H1 (cell line): ENCODE measurements around the gene MPPED1. TPM values are rescaled to one million over a fixed set of nuclear protein-coding genes. Genes with fewer than 3 reads are reported as not detected.

Experiments used
- CTCF ChIA-PET: fragments of 300-600 bp; sonication (Branson Sonifier 250); formaldehyde crosslinking; loops from one replicate; lab custom pipeline; 2021; ENCODE audit not compliant: partially characterized antibody; lab: Charles Lee
- POLR2A ChIA-PET: fragments of 300-600 bp; sonication (Branson Sonifier 250); formaldehyde crosslinking; loops from one replicate; lab custom pipeline; 2021; ENCODE audit warnings: inconsistent platforms; ENCODE audit not compliant: partially characterized antibody; lab: Charles Lee
- DNase-seq, 2 experiments: peaks; one replicate each; pipeline versions ENCODE4 v3.0.0 to v3.0.0-alpha.2; 2010 to 2022; ENCODE audit warnings: low spot score in 2 of 2, low read depth in 1 of 2, mixed read lengths in 1 of 2
- FAIRE-seq: peaks from 2 replicates; lab custom pipeline; 2011; peaks lifted over from hg19 to GRCh38; lab: Jason Lieb, UNC
- H2AFZ ChIP-seq: 2 replicates; pipeline ENCODE4 v1.8.1; 2012; ENCODE audit warnings: low read length, inconsistent platforms
- H2AK5ac ChIP-seq: 2 replicates; pipeline ENCODE4 v1.6.1; 2013; ENCODE audit warnings: low read depth, low read length
- H2BK120ac ChIP-seq: replicated peaks from 2 replicates; pipeline ENCODE3; 2013; ENCODE audit warnings: low read depth, low read length, inconsistent platforms
- H2BK12ac ChIP-seq: 2 replicates; pipeline ENCODE4 v1.6.1; 2013; ENCODE audit warnings: low read depth, low read length
- H2BK15ac ChIP-seq: 2 replicates; pipeline ENCODE4 v1.6.1; 2013; ENCODE audit warnings: low read length
- H2BK20ac ChIP-seq: 2 replicates; pipeline ENCODE4 v1.6.1; 2013; ENCODE audit warnings: low read length
- H2BK5ac ChIP-seq: 2 replicates; pipeline ENCODE4 v1.6.1; 2013; ENCODE audit warnings: low read depth, low read length
- H3K14ac ChIP-seq: 2 replicates; pipeline ENCODE4 v1.6.1; 2013; ENCODE audit warnings: inconsistent platforms; ENCODE audit not compliant: insufficient read length
- H3K18ac ChIP-seq: 2 replicates; pipeline ENCODE4 v1.6.1; 2013; ENCODE audit warnings: low read length; ENCODE audit errors: extremely low read depth
- H3K23ac ChIP-seq: 2 replicates; pipeline ENCODE4 v1.6.1; 2013; ENCODE audit warnings: inconsistent platforms; ENCODE audit not compliant: insufficient read length
- H3K23me2 ChIP-seq: 2 replicates; pipeline ENCODE4 v1.6.1; 2013; ENCODE audit warnings: low read depth, low read length
- H3K27ac ChIP-seq: 2 replicates; pipeline ENCODE4 v1.6.1; 2011; ENCODE audit warnings: low read depth, low read length, inconsistent platforms
- H3K27me3 ChIP-seq, 4 experiments: replicated peaks in 1 of 4; 1 replicate in 1 of 4; 2 replicates in 3 of 4; pipeline versions ENCODE4 v1.6.1 to v1.8.1; 2011 to 2013; ENCODE audit warnings: low read length in 3 of 4, mild to moderate bottlenecking in 3 of 4, inconsistent platforms in 2 of 4, mixed read lengths in 2 of 4, moderate library complexity in 1 of 4; ENCODE audit not compliant: control insufficient read depth in 3 of 4, insufficient read depth in 3 of 4; ENCODE audit errors: extremely low read depth in 1 of 4
- H3K36me3 ChIP-seq, 4 experiments: 2 replicates each; pipeline versions ENCODE4 v1.6.1 to v1.8.1; 2011 to 2013; ENCODE audit warnings: mild to moderate bottlenecking in 4 of 4, low read length in 3 of 4, moderate library complexity in 2 of 4, control low read depth in 1 of 4, inconsistent platforms in 1 of 4; ENCODE audit not compliant: insufficient read depth in 4 of 4, control insufficient read depth in 2 of 4
- H3K4ac ChIP-seq: replicated peaks from 2 replicates; pipeline ENCODE3; 2013; ENCODE audit warnings: low read length, low read depth, mixed read lengths, inconsistent platforms; ENCODE audit not compliant: insufficient read length
- H3K4me1 ChIP-seq, 4 experiments: replicated peaks in 1 of 4; 1 replicate in 1 of 4; 2 replicates in 3 of 4; pipeline versions ENCODE4 v1.6.1 to v1.8.1; 2011 to 2013; ENCODE audit warnings: low read length in 3 of 4, inconsistent platforms in 2 of 4, mixed read lengths in 1 of 4; ENCODE audit not compliant: insufficient read depth in 4 of 4, control insufficient read depth in 3 of 4
- H3K4me2 ChIP-seq, 2 experiments: 2 replicates each; pipeline versions ENCODE4 v1.6.1 to v1.8.1; 2011 to 2013; ENCODE audit warnings: low read depth in 2 of 2, low read length in 2 of 2, control low read depth in 1 of 2, inconsistent platforms in 1 of 2, mild to moderate bottlenecking in 1 of 2; ENCODE audit not compliant: insufficient read depth in 1 of 2
- H3K4me3 ChIP-seq, 4 experiments: fragments of 200-600, 300-600 bp in 1 of 4; sonication (generic), shearing (Covaris generic), sonication (Bioruptor Twin) in 1 of 4; 2 replicates each; pipeline versions ENCODE4 v1.5.1 to v1.8.1; 2011 to 2016; ENCODE audit warnings: low read length in 4 of 4, low read depth in 3 of 4, control low read depth in 2 of 4, inconsistent platforms in 2 of 4, mild to moderate bottlenecking in 2 of 4, mixed read lengths in 1 of 4, moderate library complexity in 1 of 4; ENCODE audit not compliant: insufficient read depth in 2 of 4; ENCODE audit errors: extremely low read depth in 1 of 4
- H3K56ac ChIP-seq: replicated peaks from 2 replicates; pipeline ENCODE3; 2013; ENCODE audit warnings: low read depth, mild to moderate bottlenecking, mixed read lengths, low read length, inconsistent platforms; ENCODE audit not compliant: insufficient read length
- H3K79me1 ChIP-seq: 2 replicates; pipeline ENCODE4 v1.6.1; 2013; ENCODE audit warnings: low read depth, low read length, control low read depth
- H3K79me2 ChIP-seq, 2 experiments: 2 replicates each; pipeline versions ENCODE4 v1.6.1 to v1.8.1; 2012 to 2013; ENCODE audit warnings: low read length in 2 of 2, mild to moderate bottlenecking in 2 of 2, inconsistent platforms in 1 of 2; ENCODE audit not compliant: insufficient read depth in 2 of 2, control insufficient read depth in 1 of 2
- H3K9ac ChIP-seq, 4 experiments: replicated peaks in 1 of 4; 1 replicate in 1 of 4; 2 replicates in 3 of 4; pipeline versions ENCODE4 v1.6.1 to v1.8.1; 2011 to 2013; ENCODE audit warnings: low read depth in 3 of 4, low read length in 3 of 4, control low read depth in 2 of 4, mild to moderate bottlenecking in 2 of 4, moderate library complexity in 2 of 4, inconsistent platforms in 1 of 4; ENCODE audit errors: extremely low read depth in 1 of 4
- H3K9me3 ChIP-seq, 2 experiments: 2 replicates each; pipeline versions ENCODE4 v1.6.1 to v1.8.1; 2012 to 2013; ENCODE audit warnings: mild to moderate bottlenecking in 2 of 2, moderate library complexity in 2 of 2, control low read depth in 1 of 2, inconsistent platforms in 1 of 2, low read depth in 1 of 2, low read length in 1 of 2, mixed read lengths in 1 of 2; ENCODE audit not compliant: insufficient read depth in 2 of 2
- H4K20me1 ChIP-seq, 2 experiments: replicated peaks in 1 of 2; 2 replicates each; pipeline versions ENCODE3 to v1.8.1; 2011 to 2013; ENCODE audit warnings: inconsistent platforms in 2 of 2, low read length in 2 of 2, mild to moderate bottlenecking in 1 of 2; ENCODE audit not compliant: insufficient read depth in 2 of 2, control insufficient read depth in 1 of 2
- H4K5ac ChIP-seq: 2 replicates; pipeline ENCODE4 v1.6.1; 2013; ENCODE audit warnings: low read length, low read depth, mixed read lengths, inconsistent platforms; ENCODE audit not compliant: insufficient read length
- H4K8ac ChIP-seq: 2 replicates; pipeline ENCODE4 v1.8.0; 2013; ENCODE audit warnings: mild to moderate bottlenecking, moderate library complexity, low read length, inconsistent platforms; ENCODE audit not compliant: insufficient read depth; ENCODE audit errors: extremely low read depth
- H4K91ac ChIP-seq: replicated peaks from 2 replicates; pipeline ENCODE3; 2013; ENCODE audit warnings: low read length, mixed read lengths, inconsistent platforms; ENCODE audit not compliant: insufficient read length
- CBX5 ChIP-seq: fragments of 300-800, 300-1000 bp; sonication (generic); IDR thresholded peaks from 2 replicates; pipeline ENCODE4 v1.7.1; 2016; ENCODE audit warnings: antibody characterized with exemption, low read length, low read depth
- CHD1 ChIP-seq: IDR thresholded peaks from 2 replicates; pipeline ENCODE4 v1.6.1; 2012; ENCODE audit warnings: low read depth, low read length, improper control_type of control experiment
- CTCF ChIP-seq, 3 experiments: IDR thresholded peaks; 1 replicate in 2 of 3; 2 replicates in 1 of 3; pipeline versions ENCODE4 v1.5.1 to v1.6.1; 2011; ENCODE audit warnings: low read length in 3 of 3, mild to moderate bottlenecking in 3 of 3, inconsistent platforms in 2 of 3, low read depth in 1 of 3, moderate library complexity in 1 of 3; ENCODE audit not compliant: insufficient read depth in 1 of 3; ENCODE audit errors: control extremely low read depth in 1 of 3
- GABPA ChIP-seq: IDR thresholded peaks from 2 replicates; pipeline ENCODE4 v1.6.1; 2011; ENCODE audit warnings: mild to moderate bottlenecking, low read length, moderate library complexity, borderline replicate concordance; ENCODE audit not compliant: insufficient read depth
- HDAC2 ChIP-seq, 2 experiments: fragments of 300-600 bp in 1 of 2; sonication (generic) in 1 of 2; IDR thresholded peaks; 2 replicates each; pipeline ENCODE4 v1.6.1; 2011 to 2012; ENCODE audit warnings: low read depth in 2 of 2, low read length in 2 of 2, mild to moderate bottlenecking in 2 of 2, moderate library complexity in 2 of 2, borderline replicate concordance in 1 of 2, inconsistent platforms in 1 of 2
- RBBP5 ChIP-seq: IDR thresholded peaks from 2 replicates; pipeline ENCODE4 v1.7.1; 2012; ENCODE audit warnings: low read depth, mild to moderate bottlenecking, inconsistent platforms, low read length, moderate library complexity, borderline replicate concordance
- RXRA ChIP-seq: IDR thresholded peaks from 2 replicates; pipeline ENCODE4 v1.6.1; 2011; ENCODE audit warnings: low read depth, mild to moderate bottlenecking, low read length, moderate library complexity; ENCODE audit not compliant: insufficient read depth
- SP2 ChIP-seq: IDR thresholded peaks from 2 replicates; pipeline ENCODE4 v1.6.1; 2012; ENCODE audit warnings: mild to moderate bottlenecking, low read length, inconsistent platforms
- TAF1 ChIP-seq: IDR thresholded peaks from 2 replicates; pipeline ENCODE4 v1.6.1; 2011; ENCODE audit warnings: mild to moderate bottlenecking, low read depth, low read length
- USF2 ChIP-seq: IDR thresholded peaks from 2 replicates; pipeline ENCODE4 v1.6.1; 2011; ENCODE audit warnings: low read length, improper control_type of control experiment
- WGBS, 2 experiments: shearing (Covaris generic) in 1 of 2; methylation state at CpG; one replicate each; pipeline versions ENCODE4 v1.1.6 to v1.1.7; 2013 to 2015; ENCODE audit warnings: low lambda C conversion rate in 2 of 2, mixed read lengths in 2 of 2, inconsistent platforms in 1 of 2, low coverage in 1 of 2, missing lambda C conversion rate in 1 of 2; ENCODE audit not compliant: insufficient replicate concordance in 2 of 2, insufficient coverage in 1 of 2, insufficient read length in 1 of 2; ENCODE audit errors: extremely low coverage in 1 of 2, missing lambda C conversion rate in 1 of 2; 5-methylcytosine and 5-hydroxymethylcytosine counted together
- polyA plus RNA-seq, 7 experiments: library from polyadenylated mRNA; depleted of rRNA in 3 of 7; stranded (reverse) in 5 of 7; unstranded in 2 of 7; fragments of >200 nt in 5 of 7; fragments of 200-250 nt in 2 of 7; gene quantifications; 1 replicate in 5 of 7; 2 replicates in 1 of 7; 4 replicates in 1 of 7; pipeline versions ENCODE4 v1.2.1 to v1.2.3, GENCODE V29; 2011 to 2013; ENCODE audit warnings: missing spikeins in 2 of 7, mixed read lengths in 2 of 7
- total RNA-seq: library from RNA; stranded (reverse); fragmentation: NEBNext Ultra II Directional; extraction: Animal tissue kit (Norgen Biotek cat#: 25700); gene quantifications from 2 replicates; pipeline ENCODE4 v1.2.1, GENCODE V29; 2021

Gene MPPED1
- total and polyA plus RNA-seq, 2 of the 8 experiments (the other 6 are each of a cell fraction or from before 2014, with no cell fraction given), result 0.29 to 0.37 TPM

DNA sequence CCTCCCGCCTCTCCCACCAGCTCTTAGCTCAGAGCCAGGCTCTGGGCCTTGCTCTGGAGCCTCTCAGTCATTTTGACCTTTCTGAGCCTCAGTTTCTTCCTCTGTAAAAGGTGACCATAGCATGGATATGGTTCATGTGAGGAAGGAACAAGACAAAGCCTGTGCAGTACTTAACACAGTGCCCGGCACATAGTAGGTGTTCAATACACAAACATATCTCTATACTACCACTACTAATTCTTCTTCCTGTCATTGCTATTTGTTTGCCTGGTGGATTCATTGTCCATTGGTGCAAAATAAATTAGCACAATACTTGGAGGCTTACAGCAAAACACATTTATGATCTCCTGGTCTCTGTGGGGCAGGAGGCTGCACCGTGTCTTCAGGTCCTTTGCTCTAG, 21.6 kb upstream of the MPPED1 start:
- ChIA-PET POLR2A (no interaction called here), CTCF (interaction anchor here (0.8 to 14.7 kb wide), 9 partner anchors 8 to 353 kb away, joined by 3 to 257 read pairs (median 3); no protein-coding TSS in a partner anchor)
- Histone ChIP-seq H3K23me2 (no peaks in the 10 kb centered on the region), H3K79me2 (no peaks in the 10 kb centered on the region), H3K56ac (no peak overlapping the region), H3K36me3 (no peaks in the 10 kb centered on the region), H3K4me2 (no peak overlapping the region), H3K79me1 (no peaks in the 10 kb centered on the region), H4K8ac (no peak overlapping the region; the same call in 1 of the 2 replicates), H4K91ac (no peak overlapping the region), H3K9ac (no peak overlapping the region), H2BK120ac (no peak overlapping the region), H3K14ac (no peak overlapping the region), H3K18ac (no peak overlapping the region), H3K27ac (no peak overlapping the region), H2BK5ac (no peak overlapping the region), H3K4me1 (peaks cover 0 to 8% (median 4%) of the 10 kb centered on the region in 4 experiments; a peak in 4 of 7 replicates), H2BK15ac (no peak overlapping the region), H2AFZ (no peak overlapping the region), H2BK12ac (no peak overlapping the region), H3K23ac (no peak overlapping the region), H3K4ac (no peak overlapping the region), H4K20me1 (no peaks in the 10 kb centered on the region), H2AK5ac (no peak overlapping the region), H3K9me3 (no peaks in the 10 kb centered on the region), H3K4me3 (no peak overlapping the region), H4K5ac (no peak overlapping the region), H3K27me3 (peaks cover 0 to 12% (median 3%) of the 10 kb centered on the region in 4 experiments; a peak in 4 of 7 replicates), H2BK20ac (no peak overlapping the region)
- FAIRE-seq (no peak), DNase-seq (no peak)
- WGBS, 2 experiments, result 92% methylated on average over 3 of the region's 3 CpGs; no CpG with 5 or more reads in 1 of the 2 experiments
- TF ChIP-seq CBX5, result no peak
- TF ChIP-seq SP2, result no peak
- TF ChIP-seq RXRA, result no peak
- TF ChIP-seq CHD1, result no peak
- TF ChIP-seq GABPA, result no peak
- no peak for TF ChIP-seq CTCF (IDR thresholded peaks at IDR 0.05; ENCODE audit: control extremely low read depth in 1 of 3, insufficient read depth in 1 of 3, low read depth in 1 of 3, low read length in 3 of 3)
- TF ChIP-seq RBBP5, result no peak
- no peak for TF ChIP-seq HDAC2 (IDR thresholded peaks at IDR 0.05; ENCODE audit: borderline replicate concordance in 1 of 2, low read depth in 2 of 2, low read length in 2 of 2)
- no peak for TF ChIP-seq USF2
- TF ChIP-seq TAF1, result no peak
